Activated naive CD4-positive, alpha-beta T cell treated with anti-CD3 and anti-CD28 coated beads, Interleukin-2, amount 50 U/mL, for 24 hours (primary cell): ENCODE data around the gene CD83.

Experiments used
- H3K27ac Mint-ChIP-seq: one replicate; pipeline ENCODE4 v1.8.0; 2021; ENCODE audit warnings: mild to moderate bottlenecking, mixed read lengths
- H3K27me3 Mint-ChIP-seq: one replicate; pipeline ENCODE4 v1.8.0; 2021; ENCODE audit warnings: mixed read lengths
- H3K36me3 Mint-ChIP-seq: one replicate; pipeline ENCODE4 v1.8.0; 2021; ENCODE audit warnings: mixed read lengths
- H3K4me1 Mint-ChIP-seq: one replicate; pipeline ENCODE4 v1.8.0; 2021; ENCODE audit warnings: mixed read lengths
- H3K4me3 Mint-ChIP-seq: one replicate; pipeline ENCODE4 v1.8.0; 2021; ENCODE audit warnings: mild to moderate bottlenecking, mixed read lengths
- H3K9me3 Mint-ChIP-seq: one replicate; pipeline ENCODE4 v1.8.0; 2021; ENCODE audit warnings: mixed read lengths

Gene CD83

GRCh38 chr6:14128746-14129145, 11.2 kb downstream of the CD83 start:
- no peak overlapping the region for H3K4me3 Mint-ChIP-seq
- peaks cover 17% of the 10 kb centered on the region for H3K4me1 Mint-ChIP-seq

GRCh38 chr6:14129575-14129974, 12.0 kb downstream of the CD83 start:
- H3K36me3 Mint-ChIP-seq, result peaks cover 8% of the 10 kb centered on the region
- no peak overlapping the region for H3K4me3 Mint-ChIP-seq
- H3K27ac Mint-ChIP-seq, result no peak overlapping the region

More at GRCh38 chr6:14128746-14129145, 11.2 kb downstream of the CD83 start:
- Mint-ChIP-seq H3K9me3 (no peaks in the 10 kb centered on the region), H3K27me3 (no peaks in the 10 kb centered on the region), H3K36me3 (peaks cover 9% of the 10 kb centered on the region), H3K27ac (no peak overlapping the region)

GRCh38 chr6:14130435-14131075, 13.0 kb downstream of the CD83 start:
- H3K27ac Mint-ChIP-seq, result no peak overlapping the region
- no peak overlapping the region for H3K4me3 Mint-ChIP-seq
- peaks cover 14% of the 10 kb centered on the region for H3K4me1 Mint-ChIP-seq
- peaks cover 13% of the 10 kb centered on the region for H3K36me3 Mint-ChIP-seq
- no peaks in the 10 kb centered on the region for H3K9me3 Mint-ChIP-seq
- H3K27me3 Mint-ChIP-seq, result no peaks in the 10 kb centered on the region

More at GRCh38 chr6:14129575-14129974, 12.0 kb downstream of the CD83 start:
- peaks cover 14% of the 10 kb centered on the region for H3K4me1 Mint-ChIP-seq
- H3K27me3 Mint-ChIP-seq, result no peaks in the 10 kb centered on the region
- H3K9me3 Mint-ChIP-seq, result no peaks in the 10 kb centered on the region

GRCh38 chr6:14131579-14131978, 14.0 kb downstream of the CD83 start:
- Mint-ChIP-seq H3K4me1 (peaks cover 14% of the 10 kb centered on the region), H3K27ac (no peak overlapping the region), H3K36me3 (peaks cover 18% of the 10 kb centered on the region), H3K9me3 (no peaks in the 10 kb centered on the region), H3K27me3 (no peaks in the 10 kb centered on the region), H3K4me3 (no peak overlapping the region)

- H3K4me3 Mint-ChIP-seq, result no peak overlapping the region
- peaks cover 18% of the 10 kb centered on the region for H3K36me3 Mint-ChIP-seq
- peaks cover 14% of the 10 kb centered on the region for H3K4me1 Mint-ChIP-seq
- H3K27me3 Mint-ChIP-seq, result no peaks in the 10 kb centered on the region
- no peaks in the 10 kb centered on the region for H3K9me3 Mint-ChIP-seq
- no peak overlapping the region for H3K27ac Mint-ChIP-seq
These were observed 14.8 kb downstream of the CD83 start for GRCh38 chr6:14132244-14132920.

- no peaks in the 10 kb centered on the region for H3K27me3 Mint-ChIP-seq
- peaks cover 18% of the 10 kb centered on the region for H3K36me3 Mint-ChIP-seq
- no peak overlapping the region for H3K27ac Mint-ChIP-seq
- H3K4me1 Mint-ChIP-seq, result peaks cover 14% of the 10 kb centered on the region
- no peak overlapping the region for H3K4me3 Mint-ChIP-seq
- H3K9me3 Mint-ChIP-seq, result no peaks in the 10 kb centered on the region
These were observed 15.3 kb downstream of the CD83 start for GRCh38 chr6:14132921-14133275.

- no peaks in the 10 kb centered on the region for H3K27me3 Mint-ChIP-seq
- peaks cover 5% of the 10 kb centered on the region for H3K4me1 Mint-ChIP-seq
- peaks cover 18% of the 10 kb centered on the region for H3K36me3 Mint-ChIP-seq
- H3K27ac Mint-ChIP-seq, result no peak overlapping the region
- H3K4me3 Mint-ChIP-seq, result no peak overlapping the region
- H3K9me3 Mint-ChIP-seq, result no peaks in the 10 kb centered on the region
These were observed 16.8 kb downstream of the CD83 start for GRCh38 chr6:14134211-14134910.

- H3K27ac Mint-ChIP-seq, result no peak overlapping the region
- H3K4me3 Mint-ChIP-seq, result no peak overlapping the region
- peaks cover 18% of the 10 kb centered on the region for H3K36me3 Mint-ChIP-seq
- H3K27me3 Mint-ChIP-seq, result no peaks in the 10 kb centered on the region
- H3K4me1 Mint-ChIP-seq, result no peaks in the 10 kb centered on the region
- no peaks in the 10 kb centered on the region for H3K9me3 Mint-ChIP-seq
These were observed 18.4 kb downstream of the CD83 start for GRCh38 chr6:14135893-14136539.

GRCh38 chr6:14138701-14139215, 21.2 kb downstream of the CD83 start:
- Mint-ChIP-seq H3K9me3 (no peaks in the 10 kb centered on the region), H3K36me3 (peaks cover 12% of the 10 kb centered on the region), H3K27me3 (no peaks in the 10 kb centered on the region), H3K27ac (no peak overlapping the region), H3K4me1 (no peaks in the 10 kb centered on the region), H3K4me3 (no peak overlapping the region)

- H3K4me3 Mint-ChIP-seq, result no peak overlapping the region
These were observed 23.9 kb downstream of the CD83 start for GRCh38 chr6:14141351-14142062.

GRCh38 chr6:14142063-14142450, 24.5 kb downstream of the CD83 start:
- H3K36me3 Mint-ChIP-seq, result no peaks in the 10 kb centered on the region
- H3K27ac Mint-ChIP-seq, result no peak overlapping the region
- no peak overlapping the region for H3K4me3 Mint-ChIP-seq
- H3K9me3 Mint-ChIP-seq, result no peaks in the 10 kb centered on the region
- no peaks in the 10 kb centered on the region for H3K27me3 Mint-ChIP-seq
- H3K4me1 Mint-ChIP-seq, result no peaks in the 10 kb centered on the region

More at GRCh38 chr6:14141351-14142062, 23.9 kb downstream of the CD83 start:
- Mint-ChIP-seq H3K4me1 (no peaks in the 10 kb centered on the region), H3K27ac (no peak overlapping the region), H3K9me3 (no peaks in the 10 kb centered on the region), H3K36me3 (no peaks in the 10 kb centered on the region), H3K27me3 (no peaks in the 10 kb centered on the region)

GRCh38 chr6:14142511-14143223, 25.1 kb downstream of the CD83 start:
- no peaks in the 10 kb centered on the region for H3K36me3 Mint-ChIP-seq
- H3K9me3 Mint-ChIP-seq, result no peaks in the 10 kb centered on the region
- no peaks in the 10 kb centered on the region for H3K4me1 Mint-ChIP-seq
- H3K27ac Mint-ChIP-seq, result no peak overlapping the region
- H3K4me3 Mint-ChIP-seq, result no peak overlapping the region
- H3K27me3 Mint-ChIP-seq, result no peaks in the 10 kb centered on the region

- Mint-ChIP-seq H3K27ac (no peak overlapping the region), H3K9me3 (no peaks in the 10 kb centered on the region), H3K4me1 (no peaks in the 10 kb centered on the region), H3K27me3 (no peaks in the 10 kb centered on the region), H3K4me3 (no peak overlapping the region), H3K36me3 (no peaks in the 10 kb centered on the region)
These were observed 25.7 kb downstream of the CD83 start for GRCh38 chr6:14143305-14143704.

GRCh38 chr6:14144678-14145113, 27.1 kb downstream of the CD83 start:
- Mint-ChIP-seq H3K27ac (no peak overlapping the region), H3K4me3 (no peak overlapping the region), H3K9me3 (no peaks in the 10 kb centered on the region), H3K4me1 (no peaks in the 10 kb centered on the region), H3K36me3 (no peaks in the 10 kb centered on the region), H3K27me3 (no peaks in the 10 kb centered on the region)
